ENCODE data around the gene BBIP1. TPM values are rescaled to one million over a fixed set of nuclear protein-coding genes. Genes with fewer than 3 reads are reported as not detected.

The BBIP1 gene
- total and polyA plus RNA-seq, 2 donors (not counting 3 experiments of a cell fraction or from before 2014, with no cell fraction given) = 9.9 to 32.8 TPM

GRCh38 chr10:110885932-110886674, 32.9 kb downstream of the BBIP1 start:
- ChIA-PET CTCF (interaction anchor here (1.3 to 1.6 kb wide), 2 partner anchors 26 to 140 kb away, joined by 5 to 11 read pairs; no protein-coding TSS in a partner anchor), POLR2A (no interaction called here)
- dilution Hi-C loops (cut with MboI; ENCODE audit: extremely low pct_ligation_motif_present, low sequenced_read_pairs) (no loop called here), intact Hi-C loops (cut with micrococcal nuclease) (no loop called here)
- DNase-seq (ENCODE audit: low read depth, low spot score) = no peak
- no peak overlapping the region for H3K4me3 ChIP-seq (replicated peaks in 1 of 3; ENCODE audit: insufficient read depth in 1 of 3, low read depth in 1 of 3, low read length in 3 of 3)
- TF ChIP-seq MAX (IDR thresholded peaks at IDR 0.05; ENCODE audit: insufficient read depth, insufficient read length) = no peak
- no peak for TF ChIP-seq POLR2A (IDR thresholded peaks at IDR 0.05; ENCODE audit: low read depth, low read length)
- no peak for TF ChIP-seq EZH2 (IDR thresholded peaks at IDR 0.05; ENCODE audit: borderline replicate concordance, low read depth, low read length, severe bottlenecking)
- no peak for TF ChIP-seq MYC (IDR thresholded peaks at IDR 0.05; ENCODE audit: low read depth, low read length)
- no peak for TF ChIP-seq GATA2 (IDR thresholded peaks at IDR 0.05; ENCODE audit: insufficient read depth, insufficient read length, low read depth, low read length)
- no peak for TF ChIP-seq FOS (IDR thresholded peaks at IDR 0.05; ENCODE audit: borderline replicate concordance, insufficient read depth, low read length)
- TF ChIP-seq CTCF (IDR thresholded peaks at IDR 0.05; ENCODE audit: extremely low read depth in 1 of 2, insufficient read depth in 1 of 2, low read depth in 1 of 2, low read length in 2 of 2) = no peak
- no peak for TF ChIP-seq JUN (IDR thresholded peaks at IDR 0.05; ENCODE audit: borderline replicate concordance, insufficient read depth, insufficient read length, low read depth)
- no peak overlapping the region for H3K9ac ChIP-seq (replicated peaks; ENCODE audit: extremely low read depth, insufficient read depth, low read length)
- no TSS peak for BruUV-seq (replicated peaks)
- H3K27me3 ChIP-seq (ENCODE audit: control insufficient read depth in 2 of 2, insufficient read depth in 2 of 2, low read length in 2 of 2) = no peaks in the 10 kb centered on the region
- no peaks in the 10 kb centered on the region for H3K9me1 ChIP-seq (replicated peaks; ENCODE audit: control insufficient read depth, extremely low read depth, insufficient read depth, low read length)
- no peaks in the 10 kb centered on the region for H4K20me1 ChIP-seq (replicated peaks; ENCODE audit: control insufficient read depth, extremely low read depth, insufficient read depth, low read length)
- no peaks in the 10 kb centered on the region for H3K9me3 ChIP-seq (replicated peaks; ENCODE audit: control insufficient read depth, insufficient read depth, low read length)
- no peaks in the 10 kb centered on the region for H3K79me2 ChIP-seq (ENCODE audit: control insufficient read depth, insufficient read depth, low read length)
- H3K4me1 ChIP-seq (ENCODE audit: control insufficient read depth, extremely low read depth, insufficient read depth, low read length) = no peaks in the 10 kb centered on the region
- no peak for FAIRE-seq
- no peak overlapping the region for H3K4me2 ChIP-seq (ENCODE audit: insufficient read depth, low read length)
- no peak overlapping the region for H2AFZ ChIP-seq (ENCODE audit: low read depth, low read length)
- H3K36me3 ChIP-seq (ENCODE audit: control insufficient read depth in 2 of 2, extremely low read depth in 1 of 2, insufficient read depth in 2 of 2, low read length in 2 of 2) = peaks cover 0 to 4% of the 10 kb centered on the region in 2 experiments
- H3K27ac ChIP-seq (ENCODE audit: insufficient read depth, low read depth, low read length) = no peak overlapping the region

Data from endothelial cell of umbilical vein (primary cell).